Kidney (tissue), 14 donors: ENCODE results near the gene PRXL2B. TPM values are rescaled to one million over a fixed set of nuclear protein-coding genes. Genes with fewer than 3 reads are reported as not detected.

Experiments
- DNase-seq, 5 donors: peaks; one replicate each; pipeline ENCODE4 v3.0.0-alpha.2; 2013 to 2020
- FAIRE-seq: peaks from 2 replicates; lab custom pipeline; 2012; peaks lifted over from hg19 to GRCh38; lab: Jason Lieb, UNC
- H3K27ac ChIP-seq, 2 donors: one replicate each; pipeline ENCODE4 v1.7.0; 2013; ENCODE audit warnings: low read depth in 2 of 2, low read length in 2 of 2, inconsistent platforms in 1 of 2
- H3K27me3 ChIP-seq: one replicate; pipeline ENCODE4 v1.7.1; 2013; ENCODE audit warnings: low read length, inconsistent platforms; ENCODE audit not compliant: control insufficient read depth, insufficient read depth
- H3K36me3 ChIP-seq, 3 donors: one replicate each; pipeline versions ENCODE4 v1.7.0 to v1.7.1; 2013; ENCODE audit warnings: low read length in 3 of 3, control low read depth in 1 of 3, inconsistent platforms in 1 of 3; ENCODE audit not compliant: insufficient read depth in 3 of 3, control insufficient read depth in 2 of 3
- H3K4me1 ChIP-seq, 3 donors: one replicate each; pipeline versions ENCODE4 v1.7.0 to v1.7.1; 2013; ENCODE audit warnings: low read length in 3 of 3, inconsistent platforms in 1 of 3, low read depth in 1 of 3; ENCODE audit not compliant: control insufficient read depth in 2 of 3, insufficient read depth in 2 of 3
- H3K4me3 ChIP-seq, 3 donors: one replicate each; pipeline versions ENCODE4 v1.7.0 to v1.8.1; 2013; ENCODE audit warnings: low read length in 3 of 3, control low read depth in 1 of 3, inconsistent platforms in 1 of 3
- H3K9ac ChIP-seq, 3 donors: one replicate each; pipeline versions ENCODE4 v1.7.0 to v1.7.1; 2013; ENCODE audit warnings: low read length in 3 of 3, control low read depth in 1 of 3, inconsistent platforms in 1 of 3
- H3K9me3 ChIP-seq, 3 donors: one replicate each; pipeline versions ENCODE4 v1.7.0 to v1.7.1; 2013; ENCODE audit warnings: low read length in 3 of 3, control low read depth in 1 of 3, inconsistent platforms in 1 of 3; ENCODE audit not compliant: control insufficient read depth in 2 of 3, insufficient read depth in 1 of 3
- intact Hi-C: fragments of 100-400 bp; cut with DNase I; formaldehyde crosslinking; loops from one replicate; pipeline ENCODE4 v1.11.1; 2022
- polyA plus RNA-seq: library from polyadenylated mRNA; stranded (reverse); fragments of 350-450 nt; fragmentation: Illumina TruSeq; extraction: RNeasy Lipid Tissue Mini Kit (QIAGEN cat#74804); gene quantifications from one replicate; pipeline ENCODE4 v1.2.3, GENCODE V29; 2014; ENCODE audit warnings: low read depth, low replicate concordance; ENCODE audit not compliant: insufficient read depth
- total RNA-seq: library from RNA; stranded (reverse); fragmentation: NEBNext Ultra II Directional; extraction: Animal tissue kit (Norgen Biotek cat#: 25700); gene quantifications from one replicate; pipeline ENCODE4 v1.2.1, GENCODE V29; 2021
- TF ChIP-seq, protein P1 (sequence below): IDR thresholded peaks from 3 replicates; pipeline ENCODE4 v1.5.1; 2012; ENCODE audit warnings: mild to moderate bottlenecking, moderate library complexity, borderline replicate concordance; ENCODE audit not compliant: insufficient read depth; ENCODE audit errors: extremely low read depth
- donor health status: control.
- donor health status: control.
- donor health status: control.
- donor health status: control.
- donor health status: control.
- donor health status: DM: yes; HTN: yes; CAD: no.
- donor health status: Normal renal cell carcinoma (clear cell type).

PRXL2B gene
- total and polyA plus RNA-seq, 2 donors from 2014 or later = 25.6 to 39.5 TPM

- Histone ChIP-seq H3K9ac (no peak overlapping the region), H3K36me3 (no peaks in the 10 kb centered on the region), H3K9me3 (peaks cover 0 to 3% (median 0%) of the 10 kb centered on the region in 3 donors), H3K4me1 (no peaks in the 10 kb centered on the region), H3K27ac (no peak overlapping the region), H3K4me3 (no peak overlapping the region), H3K27me3 (peaks cover 13% of the 10 kb centered on the region)
- DNase-seq (peak in 1 of 5 donors; percentile 64), FAIRE-seq (no peak)
- intact Hi-C loops = no loop called here
- TF ChIP-seq, protein P1, sequence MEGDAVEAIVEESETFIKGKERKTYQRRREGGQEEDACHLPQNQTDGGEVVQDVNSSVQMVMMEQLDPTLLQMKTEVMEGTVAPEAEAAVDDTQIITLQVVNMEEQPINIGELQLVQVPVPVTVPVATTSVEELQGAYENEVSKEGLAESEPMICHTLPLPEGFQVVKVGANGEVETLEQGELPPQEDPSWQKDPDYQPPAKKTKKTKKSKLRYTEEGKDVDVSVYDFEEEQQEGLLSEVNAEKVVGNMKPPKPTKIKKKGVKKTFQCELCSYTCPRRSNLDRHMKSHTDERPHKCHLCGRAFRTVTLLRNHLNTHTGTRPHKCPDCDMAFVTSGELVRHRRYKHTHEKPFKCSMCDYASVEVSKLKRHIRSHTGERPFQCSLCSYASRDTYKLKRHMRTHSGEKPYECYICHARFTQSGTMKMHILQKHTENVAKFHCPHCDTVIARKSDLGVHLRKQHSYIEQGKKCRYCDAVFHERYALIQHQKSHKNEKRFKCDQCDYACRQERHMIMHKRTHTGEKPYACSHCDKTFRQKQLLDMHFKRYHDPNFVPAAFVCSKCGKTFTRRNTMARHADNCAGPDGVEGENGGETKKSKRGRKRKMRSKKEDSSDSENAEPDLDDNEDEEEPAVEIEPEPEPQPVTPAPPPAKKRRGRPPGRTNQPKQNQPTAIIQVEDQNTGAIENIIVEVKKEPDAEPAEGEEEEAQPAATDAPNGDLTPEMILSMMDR = no peak
Measured at GRCh38 chr1:2628191-2628932, 41.8 kb downstream of the PRXL2B start.

- Histone ChIP-seq H3K4me1 (no peaks in the 10 kb centered on the region), H3K9ac (no peak overlapping the region), H3K9me3 (peaks cover 0 to 3% (median 0%) of the 10 kb centered on the region in 3 donors), H3K27me3 (peaks cover 13% of the 10 kb centered on the region), H3K27ac (no peak overlapping the region), H3K36me3 (no peaks in the 10 kb centered on the region), H3K4me3 (no peak overlapping the region)
- intact Hi-C loops = no loop called here
- FAIRE-seq (no peak), DNase-seq (peak in 3 of 5 donors; percentile 28 to 52 (median 50))
- TF ChIP-seq, protein P1 = no peak
Measured at GRCh38 chr1:2628933-2629626, 42.5 kb downstream of the PRXL2B start.

- no peak overlapping the region for H3K9ac ChIP-seq
- FAIRE-seq (no peak), DNase-seq (no peak)
- intact Hi-C loops = no loop called here
- TF ChIP-seq, protein P1 = no peak
- no peaks in the 10 kb centered on the region for H3K36me3 ChIP-seq
- no peak overlapping the region for H3K4me3 ChIP-seq
- peaks cover 0 to 3% (median 0%) of the 10 kb centered on the region in 3 donors for H3K9me3 ChIP-seq
- H3K4me1 ChIP-seq = no peaks in the 10 kb centered on the region
- H3K27ac ChIP-seq = no peak overlapping the region
- H3K27me3 ChIP-seq = peaks cover 13% of the 10 kb centered on the region
Measured at GRCh38 chr1:2629627-2630497, 43.3 kb downstream of the PRXL2B start.
